GM21360 (cell line): Measurements from ENCODE around the gene RPP14.
A peak's percentile ranks its signal among the peaks of the same experiment; 100 is the strongest.
"Not testable (repeated sequence)": the region's sequence is repeated elsewhere in the genome, so short reads cannot be mapped to it uniquely, and the experiment has no call there.

ENCODE experiments used
- ATAC-seq: cut with Tn5 transposase; IDR thresholded peaks from one replicate; pipeline ENCODE4 v1.9.1; 2021; ENCODE audit warnings: mild to moderate bottlenecking, moderate library complexity; ENCODE audit not compliant: unreplicated experiment

RPP14 gene

DNA sequence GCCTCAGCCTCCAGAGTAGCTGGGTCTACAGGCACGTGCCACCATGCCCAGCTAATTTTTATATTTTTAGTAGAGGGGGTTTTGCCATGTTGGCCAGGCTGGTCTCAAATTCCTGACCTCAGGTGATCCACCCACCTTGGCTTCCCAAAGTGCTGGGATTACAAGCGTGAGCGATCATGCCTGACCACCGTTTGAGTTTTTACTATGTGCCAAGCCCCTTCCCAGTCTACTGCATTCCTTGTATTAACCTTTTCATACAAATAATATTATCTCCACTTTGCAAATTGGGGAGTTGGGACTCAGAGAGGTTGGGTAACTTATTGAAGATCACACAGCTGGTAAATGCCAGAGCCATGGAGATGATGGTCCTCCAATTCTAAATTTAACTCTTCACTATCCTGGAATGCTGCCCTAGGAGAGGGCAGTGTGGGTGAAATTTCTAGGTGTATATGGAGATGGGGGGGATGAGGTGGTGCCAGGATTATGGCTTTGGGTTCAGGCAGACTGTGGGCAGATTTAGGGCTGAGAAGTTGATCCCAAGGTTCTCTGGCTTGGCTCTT, 25.6 kb downstream of the RPP14 start:
- no peak for ATAC-seq

DNA sequence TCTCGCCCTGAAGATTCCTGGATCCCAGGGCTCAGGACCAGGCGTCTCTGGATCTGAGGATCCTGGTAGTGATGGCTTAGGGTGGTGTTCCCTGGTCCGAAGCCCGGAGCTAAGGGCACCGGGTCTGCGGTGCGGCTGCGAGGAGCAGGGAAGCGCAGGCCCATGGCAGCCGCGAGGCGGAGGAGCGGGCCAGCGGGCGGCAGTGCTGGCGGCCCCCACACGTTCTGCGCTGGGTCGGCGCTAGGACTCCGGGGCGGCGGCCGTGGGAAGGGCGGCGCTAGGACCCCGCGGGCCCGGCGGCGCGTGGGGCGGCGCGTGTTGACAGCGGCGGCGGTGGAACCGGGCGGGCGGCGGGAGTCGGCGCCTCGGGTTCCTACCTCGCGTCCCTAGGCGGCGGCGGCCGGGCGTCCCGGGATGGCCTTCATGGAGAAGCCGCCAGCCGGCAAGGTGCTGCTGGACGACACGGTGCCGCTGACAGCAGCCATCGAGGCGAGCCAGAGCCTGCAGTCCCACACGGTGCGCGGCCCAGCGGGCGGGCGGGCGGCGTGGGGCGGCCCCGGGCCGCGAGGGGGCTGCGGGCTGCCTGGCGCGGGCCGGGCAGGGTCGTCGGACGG, 26.6 kb downstream of the RPP14 start, which contains the start of gene PXK:
TSS of gene PXK (plus strand) at position 318 of the 614 bp plus-strand sequence. CDS start at position 415, 97 bp downstream.
- peak; percentile 83 for ATAC-seq

DNA sequence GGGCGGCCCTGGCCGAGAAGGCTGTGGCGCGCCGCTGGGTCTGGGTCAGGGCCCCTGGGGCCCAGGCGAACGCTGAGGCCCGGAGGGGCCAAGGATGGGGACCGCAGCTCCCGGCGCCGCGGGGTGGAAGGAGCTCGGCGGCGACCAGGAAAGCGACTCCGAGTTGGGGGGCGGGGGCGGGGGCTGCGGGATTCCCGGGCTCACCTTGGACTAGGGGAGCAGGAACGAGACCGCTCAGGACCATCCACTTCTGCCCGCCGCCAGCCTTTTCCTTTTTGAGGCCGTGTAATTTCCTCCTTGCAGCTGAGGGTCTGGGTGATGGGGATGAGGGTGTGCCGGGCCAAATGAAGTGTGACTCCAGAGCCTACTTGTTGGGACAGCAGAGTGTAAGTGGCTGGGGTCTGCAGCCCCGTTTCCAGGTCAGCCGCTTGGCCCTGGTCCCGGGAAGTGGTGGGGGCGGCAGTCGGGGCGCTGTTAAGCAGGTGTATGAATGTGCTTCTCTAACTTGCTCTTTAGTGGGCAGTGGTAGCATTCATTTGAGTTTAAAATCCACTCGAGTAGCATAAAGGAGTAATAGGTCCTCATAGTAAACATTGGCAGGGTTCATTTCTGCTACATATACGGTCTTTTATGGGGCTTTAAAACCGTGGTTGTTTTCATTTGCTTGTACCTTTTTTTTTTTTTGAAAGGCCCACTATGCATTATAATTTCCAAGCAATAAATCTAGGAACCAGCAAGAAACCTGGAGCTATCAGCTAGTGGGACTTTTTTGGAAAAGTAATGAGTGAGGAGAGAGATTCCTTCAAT, 27.4 kb downstream of the RPP14 start:
- no peak for ATAC-seq

DNA sequence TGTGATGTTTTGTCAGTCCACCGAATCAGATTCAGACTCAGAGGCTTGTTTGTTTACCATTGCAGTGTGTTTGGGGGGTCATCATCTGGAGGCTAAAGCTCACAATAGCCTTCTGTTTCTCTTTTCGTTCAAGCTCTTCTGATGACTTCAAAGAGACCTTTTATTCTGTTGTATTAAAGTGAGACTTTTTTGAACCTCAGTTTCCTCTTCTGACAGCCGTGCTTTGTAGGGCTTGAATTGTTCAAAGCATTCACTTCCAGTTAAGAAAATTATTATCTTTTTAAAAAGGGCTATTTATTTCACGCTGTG, 27.9 kb downstream of the RPP14 start:
- ATAC-seq = no peak

DNA sequence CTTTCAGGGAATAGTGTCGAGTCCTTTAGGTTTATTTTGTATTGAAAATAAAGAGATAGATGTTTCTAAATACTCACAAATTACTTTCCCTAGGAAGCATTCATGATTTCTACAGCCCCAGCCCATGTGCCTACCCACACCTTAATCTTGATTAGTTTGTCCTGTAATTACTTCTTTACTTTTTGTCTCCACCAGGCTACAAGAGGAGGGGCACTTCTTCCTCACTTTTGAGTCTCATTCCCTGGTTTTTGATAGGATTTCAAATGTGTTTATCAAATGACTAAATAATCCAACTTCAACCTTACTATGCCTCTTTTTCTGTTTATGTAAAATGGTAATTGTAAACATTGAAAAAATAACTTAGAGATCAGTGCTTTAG, 28.4 kb downstream of the RPP14 start:
- ATAC-seq = no peak

DNA sequence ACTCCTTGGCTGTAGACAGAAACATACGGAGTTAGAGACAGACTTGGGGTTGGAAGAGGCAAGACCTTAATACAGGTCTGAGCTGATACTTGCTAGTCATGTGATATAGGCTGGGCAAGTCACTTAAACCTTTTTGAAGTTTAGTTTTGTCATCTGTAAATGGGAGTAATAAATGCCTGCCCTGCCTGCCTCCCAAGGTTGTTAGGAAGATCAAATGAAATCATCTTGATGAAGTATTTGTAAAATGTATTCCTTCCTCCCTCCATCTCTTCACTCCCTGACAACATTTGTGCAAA, 29.6 kb downstream of the RPP14 start:
- ATAC-seq = no peak

DNA sequence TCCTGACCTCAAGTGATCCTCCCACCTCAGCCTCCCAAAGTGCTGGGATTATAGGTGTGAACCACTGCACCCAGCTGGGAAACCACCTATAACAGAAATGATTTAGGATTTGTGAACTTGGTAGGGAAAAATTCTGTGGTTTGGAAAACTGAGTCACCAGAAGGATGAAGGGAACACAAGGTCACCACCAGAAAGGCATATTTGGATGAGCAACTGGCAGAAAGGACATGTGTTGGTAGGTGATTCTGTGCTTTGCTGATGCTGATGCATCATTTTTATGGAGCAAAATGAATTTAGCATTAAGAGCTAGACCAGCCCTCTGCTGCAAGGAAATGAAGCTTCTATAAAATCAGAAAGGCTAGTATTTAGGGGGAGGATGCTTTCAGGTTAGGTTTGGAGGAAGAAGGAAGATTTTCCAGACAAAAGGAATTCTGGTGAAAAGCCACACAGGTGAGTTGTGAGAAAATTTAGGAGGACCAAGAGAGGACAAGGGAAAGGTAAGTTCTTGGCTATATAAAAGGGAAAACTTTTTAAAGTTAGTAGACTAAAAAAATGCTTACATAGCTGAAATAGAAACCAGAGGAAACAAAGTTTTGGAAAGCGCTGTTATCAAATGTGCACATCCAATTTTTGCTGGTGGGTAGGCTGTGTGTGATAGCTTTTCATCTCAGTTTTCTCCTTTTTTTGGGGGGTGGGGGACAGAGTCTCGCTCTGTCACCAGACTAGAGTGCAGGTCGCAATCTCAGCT, 30.3 kb downstream of the RPP14 start:
- no peak for ATAC-seq

DNA sequence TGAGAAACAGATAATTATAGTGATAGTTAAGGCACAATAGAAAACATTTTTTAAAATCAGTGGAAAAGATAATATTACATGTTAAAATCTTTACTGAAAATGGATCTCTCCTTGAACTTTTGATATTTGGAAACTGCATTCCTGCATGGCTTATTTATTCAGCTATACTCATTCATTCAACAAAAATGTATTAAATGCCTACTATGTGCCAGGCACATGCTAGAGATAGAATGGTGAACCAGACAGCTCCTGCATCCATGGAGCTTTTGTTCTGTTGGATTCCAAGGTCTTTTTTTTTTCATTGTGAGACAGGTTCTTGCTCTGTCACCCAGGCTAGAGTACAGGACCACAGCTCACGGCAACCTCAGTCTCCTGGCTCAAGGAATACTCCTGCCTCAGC, 31.1 kb downstream of the RPP14 start:
- ATAC-seq = no peak

DNA sequence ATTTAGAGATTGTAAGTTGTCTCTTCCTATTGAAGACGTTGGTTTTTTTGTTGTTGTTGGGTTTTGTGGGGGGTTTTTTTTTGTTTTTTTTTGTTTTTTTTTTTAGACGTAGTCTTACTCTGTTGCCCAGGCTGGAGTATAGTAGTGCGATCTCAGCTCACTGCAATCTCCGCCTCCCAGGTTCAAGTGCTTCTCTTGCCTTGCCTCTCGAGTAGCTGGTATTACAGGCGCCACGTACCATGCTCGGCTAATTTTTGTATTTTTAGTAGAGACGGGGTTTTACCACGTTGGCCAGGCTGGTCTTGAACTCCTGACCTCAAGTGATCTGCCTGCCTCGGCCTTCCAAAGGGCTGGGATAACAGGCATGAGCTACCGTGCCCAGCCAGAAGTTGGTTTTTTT, 33.1 kb downstream of the RPP14 start:
- not testable (repeated sequence) for ATAC-seq

DNA sequence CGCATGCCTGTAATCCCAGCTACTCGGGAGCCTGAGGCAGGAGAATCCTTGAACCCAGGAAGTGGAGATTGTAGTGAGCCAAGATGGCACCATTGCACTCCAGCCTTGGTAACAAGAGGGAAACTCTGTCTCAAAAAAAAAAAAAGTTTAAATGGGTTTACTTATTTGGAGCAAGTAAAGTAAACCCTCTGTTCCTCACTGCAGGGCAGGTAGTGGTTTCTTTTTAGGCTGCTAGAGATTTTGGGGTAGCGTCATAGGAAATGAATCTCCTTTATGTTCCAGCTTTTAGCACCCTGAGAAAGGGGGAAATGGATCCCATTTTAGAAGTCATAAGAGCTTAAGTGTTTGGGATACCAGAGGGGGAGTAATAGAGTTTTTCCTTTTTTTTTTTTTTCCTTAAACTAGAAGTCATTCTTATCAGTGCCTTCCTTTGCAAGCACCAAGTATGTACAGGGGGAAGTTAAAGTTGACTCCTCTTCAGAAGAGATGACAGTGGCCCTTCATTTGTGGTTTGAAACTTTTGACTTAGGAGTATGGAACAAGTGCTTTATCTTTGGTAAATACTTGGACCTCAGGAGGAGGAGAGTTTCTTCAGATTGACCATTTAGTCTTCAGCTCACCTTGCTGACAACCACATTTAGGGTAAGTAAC, 34.7 kb downstream of the RPP14 start:
- no peak for ATAC-seq

DNA sequence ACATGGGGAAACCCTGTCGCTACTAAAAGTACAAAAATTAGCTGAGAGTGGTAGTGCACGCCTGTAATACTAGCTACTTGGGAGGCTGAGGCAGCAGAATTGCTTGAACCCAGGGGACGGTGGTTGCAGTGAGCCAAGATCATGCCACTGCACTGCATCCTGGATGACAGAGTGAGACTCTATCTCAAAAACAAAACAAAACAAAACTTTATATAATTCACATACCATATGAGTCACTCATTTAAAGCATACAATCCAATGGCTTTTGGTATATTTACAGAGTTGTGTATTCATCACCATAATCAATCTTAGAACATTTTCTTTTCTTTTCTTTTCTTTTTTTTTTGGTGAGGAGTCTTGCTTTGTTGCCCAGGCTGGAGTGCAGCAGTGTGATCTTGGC, 35.3 kb downstream of the RPP14 start:
- no peak for ATAC-seq

DNA sequence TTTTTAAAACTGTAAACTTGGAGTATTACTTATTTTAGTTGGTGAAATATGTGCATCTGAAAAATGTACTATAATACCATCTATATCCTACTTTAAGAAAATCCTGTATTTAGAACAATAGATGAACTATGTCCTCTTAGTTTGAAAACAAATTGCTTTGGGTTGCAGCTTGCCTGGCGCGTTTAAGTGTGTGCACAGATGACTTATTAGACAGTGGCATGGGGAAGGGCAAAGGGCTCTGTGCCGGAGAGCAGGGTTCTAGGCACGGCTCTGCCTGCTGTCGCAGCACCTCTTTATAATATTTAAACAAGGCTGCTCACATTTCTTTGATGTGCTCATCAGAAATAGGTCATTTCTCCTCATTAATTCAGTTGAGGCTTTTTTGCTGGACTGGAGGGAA, 36.6 kb downstream of the RPP14 start:
- no peak for ATAC-seq

DNA sequence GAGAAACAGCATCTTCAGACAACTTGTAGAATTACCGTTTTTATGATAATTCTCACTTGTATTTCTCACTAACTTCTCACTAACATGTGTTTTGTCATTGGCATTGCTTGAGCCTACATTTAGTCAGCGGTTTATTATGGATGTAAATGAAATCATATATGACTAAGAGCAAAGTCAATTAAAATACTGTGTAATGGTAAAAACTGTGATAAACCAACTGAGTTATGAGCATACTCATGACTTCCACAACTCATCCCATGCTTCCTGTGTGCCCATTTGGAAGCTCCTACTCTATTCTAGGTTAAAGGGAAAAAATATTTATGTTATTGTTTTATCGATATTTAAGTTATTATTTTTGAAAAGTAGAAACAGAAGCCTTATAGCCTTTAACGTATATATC, 39.4 kb downstream of the RPP14 start:
- no peak for ATAC-seq

DNA sequence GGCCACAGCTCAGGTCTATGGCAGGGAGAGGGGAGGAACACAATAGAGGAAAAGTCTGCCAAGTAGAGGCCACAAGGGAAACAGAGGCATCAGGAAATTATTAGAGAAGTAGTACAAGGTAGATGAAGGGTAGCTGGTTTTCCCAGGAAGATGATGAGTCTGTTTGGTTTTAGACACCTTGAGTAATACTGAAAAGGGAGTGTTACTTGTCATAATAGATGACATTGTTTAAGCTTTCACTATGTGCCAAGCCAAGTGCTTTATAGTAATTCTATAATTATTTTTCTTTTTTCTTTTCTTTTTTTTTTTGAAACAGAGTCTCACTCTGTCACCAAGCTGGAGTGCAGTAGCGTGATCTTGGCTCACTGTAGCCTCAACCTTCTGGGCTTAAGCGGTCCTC, 40.3 kb downstream of the RPP14 start:
- ATAC-seq = no peak

DNA sequence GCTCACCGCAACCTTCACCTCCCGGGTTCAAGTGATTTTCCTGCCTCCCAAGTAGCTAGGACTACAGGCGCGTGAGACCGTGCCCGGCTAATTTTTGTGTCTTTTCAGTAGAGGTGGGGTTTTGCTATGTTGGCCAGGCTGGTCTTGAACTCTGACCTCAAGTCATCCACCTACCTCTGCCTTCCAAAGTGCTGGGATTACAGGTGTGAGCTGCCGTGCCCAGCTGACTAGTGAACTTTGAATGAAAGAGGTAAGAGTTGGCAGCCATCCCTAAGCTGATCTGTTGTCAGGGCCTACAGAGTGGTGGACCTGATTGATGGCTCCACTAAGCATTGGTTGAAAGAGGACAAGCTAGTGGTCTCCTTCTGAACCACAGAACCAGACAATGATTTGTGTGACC, 41.9 kb downstream of the RPP14 start:
- no peak for ATAC-seq

DNA sequence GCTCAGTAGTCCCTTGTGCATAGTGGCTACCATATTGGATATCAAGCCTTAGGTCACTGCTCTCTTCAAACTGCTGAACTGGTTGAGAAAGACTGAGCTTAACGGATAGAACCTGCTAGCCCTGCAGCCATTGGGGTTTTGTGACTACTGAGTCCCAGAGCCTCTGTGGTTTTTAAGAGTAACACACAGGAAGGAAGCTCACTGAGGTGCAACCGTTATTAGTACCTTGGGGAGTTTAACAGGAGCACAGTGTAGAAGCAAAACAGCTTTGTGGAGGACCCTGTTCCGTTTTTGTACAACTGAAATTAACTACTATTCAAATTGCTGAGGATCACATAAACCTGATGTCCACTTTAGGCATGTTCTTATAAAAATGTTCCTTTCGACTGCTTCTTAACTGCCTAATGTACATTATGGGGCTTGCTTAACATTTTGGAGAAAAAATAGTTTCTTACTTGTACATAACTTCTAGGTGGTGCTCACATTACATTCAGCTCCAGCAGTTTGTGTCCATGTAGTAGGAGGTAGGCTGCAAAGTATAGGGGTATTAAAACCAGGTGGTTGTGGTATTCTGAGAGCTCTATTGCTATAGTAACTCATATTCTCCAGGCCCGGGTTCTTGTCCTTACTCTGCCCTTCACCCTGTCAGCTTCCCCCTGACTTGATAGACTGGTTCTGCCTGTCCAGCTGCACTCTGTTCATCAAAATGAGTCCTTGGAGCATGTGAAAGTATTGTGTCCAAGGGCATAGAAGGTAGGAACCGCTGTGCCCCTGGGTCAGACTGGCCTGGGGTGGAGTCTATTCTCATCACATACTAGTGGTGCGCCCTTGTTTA, 44.0 kb downstream of the RPP14 start:
- ATAC-seq = peak; percentile 75

DNA sequence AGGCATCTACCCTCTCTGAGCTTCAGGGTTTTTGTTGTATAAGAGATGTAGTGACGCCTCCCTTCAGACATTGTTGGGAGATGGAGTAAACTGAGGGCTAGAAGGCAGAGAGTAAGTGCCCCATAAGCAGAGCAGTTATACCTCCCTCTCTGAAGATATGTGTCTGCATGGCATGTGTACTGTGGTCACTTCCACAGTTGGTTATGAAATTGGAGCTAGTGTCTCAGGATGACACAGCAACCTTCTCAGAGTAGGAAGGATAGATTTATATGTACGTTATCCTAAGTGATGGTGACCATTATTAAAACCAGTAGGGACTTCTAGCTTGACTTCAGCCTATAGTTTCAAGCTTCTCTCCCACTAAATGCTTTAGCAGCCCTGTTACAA, 44.6 kb downstream of the RPP14 start:
- ATAC-seq = peak; percentile 1

DNA sequence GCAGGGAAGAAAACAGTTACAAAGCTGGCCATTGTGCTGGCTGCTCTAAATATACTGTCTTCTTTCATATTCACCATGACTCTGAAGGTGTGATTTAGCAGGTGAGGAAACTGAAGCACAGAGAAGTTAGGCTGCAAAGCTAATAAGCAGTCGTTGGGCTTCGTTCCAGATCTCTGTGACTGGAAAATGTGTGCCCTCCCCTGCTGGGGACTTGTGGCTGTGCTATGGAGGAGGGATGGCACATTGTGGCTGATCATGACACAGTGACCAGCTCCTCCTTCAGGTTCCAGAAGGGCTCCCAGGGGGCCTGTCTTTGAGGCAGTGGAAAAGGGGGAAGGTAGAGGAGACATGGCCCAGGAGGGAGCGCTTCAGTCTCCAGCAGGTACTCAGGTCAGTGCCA, 45.9 kb downstream of the RPP14 start:
- ATAC-seq = no peak

DNA sequence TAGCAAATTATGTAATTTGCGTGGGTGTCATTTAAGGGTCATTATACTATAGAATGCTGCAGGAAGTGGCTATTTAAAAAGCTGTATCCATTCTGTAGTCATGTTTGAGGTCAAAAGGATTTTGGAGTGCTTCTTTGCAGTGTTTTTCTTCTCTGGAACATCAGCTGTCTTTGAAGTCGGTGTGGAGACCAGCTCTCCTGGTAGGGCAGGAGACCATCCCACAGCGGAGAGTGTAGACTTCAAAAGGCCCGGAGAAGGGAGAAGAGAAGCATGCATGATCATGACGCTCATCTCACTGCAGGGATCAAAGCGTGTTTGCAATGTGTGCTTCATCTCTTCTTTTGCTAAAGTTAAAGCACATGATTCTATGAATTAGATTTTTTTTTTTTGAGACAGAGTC, 46.6 kb downstream of the RPP14 start:
- no peak for ATAC-seq

DNA sequence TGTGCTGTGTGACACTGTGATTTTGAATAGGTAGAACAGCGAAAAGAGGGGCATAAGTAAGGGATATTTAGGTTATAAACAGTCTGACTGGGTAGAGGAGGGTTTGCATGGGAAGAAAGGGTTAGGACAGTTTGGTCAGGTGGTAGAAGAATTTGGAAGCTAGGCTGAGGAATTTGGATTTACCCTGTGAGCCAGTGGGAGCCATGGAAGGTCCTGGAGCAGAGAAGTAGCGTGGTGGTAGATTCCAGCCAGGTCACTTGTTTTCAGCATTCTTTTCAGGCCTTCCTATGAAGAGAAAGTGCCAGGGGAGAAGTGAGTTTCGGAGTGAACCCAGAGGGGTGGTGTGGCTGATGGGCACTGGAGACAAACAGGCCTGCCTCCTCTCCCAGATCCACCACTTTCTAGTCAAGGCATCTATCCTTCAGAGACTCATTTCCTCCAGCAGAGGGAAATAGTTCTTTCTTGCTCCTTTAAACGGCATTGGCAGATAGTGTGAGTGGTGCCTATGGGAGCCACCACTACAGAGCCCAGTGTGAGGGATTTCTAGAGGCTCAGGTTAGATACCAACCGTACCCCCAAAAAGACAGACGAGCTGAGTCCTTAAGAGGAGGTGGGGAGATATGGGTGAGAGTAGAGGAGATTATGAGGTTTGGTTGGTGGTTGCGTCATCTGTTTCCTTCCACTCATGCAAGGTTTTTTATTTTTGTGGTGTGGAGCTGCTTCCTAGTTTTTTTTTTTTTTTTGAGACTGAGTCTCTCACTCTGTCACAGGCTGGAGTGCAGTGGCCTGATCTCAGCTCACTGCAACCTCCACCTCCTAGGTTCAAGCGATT, 47.9 kb downstream of the RPP14 start:
- no peak for ATAC-seq
